Astrocyte of the hippocampus (primary cell): ENCODE measurements around the gene NOSTRIN.
"Not testable (repeated sequence)": the region's sequence is repeated elsewhere in the genome, so short reads cannot be mapped to it uniquely, and the experiment has no call there.

Experiments
- DNase-seq: peaks from one replicate; pipeline ENCODE4 v3.0.0; 2011; ENCODE audit warnings: low read depth, low spot score

NOSTRIN gene

GRCh38 chr2:168819050-168819715 is 16.7 kb downstream of the NOSTRIN start:
- DNase-seq = no peak

GRCh38 chr2:168819829-168820489 is 17.5 kb downstream of the NOSTRIN start:
- DNase-seq = no peak

- DNase-seq = no peak
Observed at GRCh38 chr2:168821577-168821976, 19.1 kb downstream of the NOSTRIN start.

GRCh38 chr2:168821992-168822391 is 19.6 kb downstream of the NOSTRIN start:
- DNase-seq = no peak

- DNase-seq = no peak
Observed at GRCh38 chr2:168825126-168825525, 22.7 kb downstream of the NOSTRIN start.

GRCh38 chr2:168830958-168831357 is 28.5 kb downstream of the NOSTRIN start:
- DNase-seq = no peak

- DNase-seq = no peak
Observed at GRCh38 chr2:168831662-168832061, 29.2 kb downstream of the NOSTRIN start.

- DNase-seq = no peak
Observed at GRCh38 chr2:168835969-168836368, 33.5 kb downstream of the NOSTRIN start.

GRCh38 chr2:168841445-168841844 is 39.0 kb downstream of the NOSTRIN start:
- no peak for DNase-seq

- DNase-seq = no peak
Observed at GRCh38 chr2:168843253-168843652, 40.8 kb downstream of the NOSTRIN start.

- no peak for DNase-seq
Observed at GRCh38 chr2:168848225-168848624, 45.8 kb downstream of the NOSTRIN start.

- DNase-seq = peak; percentile 66
Observed at GRCh38 chr2:168849610-168850009, 47.2 kb downstream of the NOSTRIN start.

- DNase-seq = no peak
Observed at GRCh38 chr2:168850846-168851245, 48.4 kb downstream of the NOSTRIN start.

GRCh38 chr2:168851674-168852320 is 49.4 kb downstream of the NOSTRIN start:
- DNase-seq = peak; percentile 73

GRCh38 chr2:168852481-168852880 is 50.0 kb downstream of the NOSTRIN start:
- DNase-seq = no peak

GRCh38 chr2:168853471-168853870 is 51.0 kb downstream of the NOSTRIN start:
- no peak for DNase-seq

- no peak for DNase-seq
Observed at GRCh38 chr2:168854651-168855050, 52.2 kb downstream of the NOSTRIN start.

- DNase-seq = no peak
Observed at GRCh38 chr2:168855601-168856000, 53.2 kb downstream of the NOSTRIN start.

- DNase-seq = no peak
Observed at GRCh38 chr2:168858146-168858545, 55.7 kb downstream of the NOSTRIN start.

GRCh38 chr2:168867164-168867563 is 64.7 kb downstream of the NOSTRIN start:
- DNase-seq = not testable (repeated sequence)

GRCh38 chr2:168870369-168870768 is 67.9 kb downstream of the NOSTRIN start:
- DNase-seq = not testable (repeated sequence)

- DNase-seq = not testable (repeated sequence)
Observed at GRCh38 chr2:168870824-168871223, 68.4 kb downstream of the NOSTRIN start.
